ENCODE measurements around the gene DNAJC19. TPM values are rescaled to one million over a fixed set of nuclear protein-coding genes. Genes with fewer than 3 reads are reported as not detected.

The DNAJC19 gene
- total RNA-seq, 1 donor from 2014 or later, result 62.2 TPM

DNA sequence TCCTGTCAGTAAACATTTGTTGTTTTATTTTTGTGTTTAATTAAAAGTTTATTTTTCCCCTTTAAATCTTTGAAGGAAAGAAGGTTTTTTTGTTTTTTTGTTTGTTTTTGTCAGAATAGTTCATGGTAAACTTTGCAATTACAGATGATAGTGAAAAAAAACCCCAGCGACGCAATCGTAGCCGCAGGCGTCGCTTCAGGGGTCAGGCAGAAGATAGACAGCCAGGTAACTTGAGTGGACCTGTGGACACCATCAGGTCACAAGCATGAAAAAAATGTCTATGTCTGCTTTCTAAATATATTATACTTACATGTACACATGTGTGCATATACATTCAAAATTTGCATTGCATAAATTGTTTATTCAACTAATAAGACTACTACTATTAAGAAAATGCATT, 18.6 kb downstream of the DNAJC19 start:
- intact Hi-C loops (cut with DNase I), result no loop called here
- no peak for DNase-seq (ENCODE audit: low spot score)

DNA sequence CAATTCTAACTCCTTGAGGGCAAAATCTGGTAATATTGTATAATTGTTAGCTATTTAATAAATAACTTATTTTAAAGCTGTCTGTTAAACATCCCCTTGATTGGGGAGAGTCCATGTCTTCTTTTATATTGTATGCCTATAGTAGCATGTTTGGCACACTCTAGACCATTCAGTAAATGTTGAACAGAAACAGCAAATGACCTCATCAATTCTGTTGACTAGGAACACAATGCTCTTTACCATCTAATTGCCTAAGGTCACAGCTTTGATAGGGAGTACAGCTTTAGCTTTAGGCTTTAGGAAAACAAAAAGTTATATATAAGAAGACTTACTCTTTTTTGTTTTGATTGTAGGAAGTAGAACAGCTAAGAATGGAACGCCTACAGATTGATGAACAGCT, 27.0 kb downstream of the DNAJC19 start:
- intact Hi-C loops (cut with DNase I), result no loop called here

DNA sequence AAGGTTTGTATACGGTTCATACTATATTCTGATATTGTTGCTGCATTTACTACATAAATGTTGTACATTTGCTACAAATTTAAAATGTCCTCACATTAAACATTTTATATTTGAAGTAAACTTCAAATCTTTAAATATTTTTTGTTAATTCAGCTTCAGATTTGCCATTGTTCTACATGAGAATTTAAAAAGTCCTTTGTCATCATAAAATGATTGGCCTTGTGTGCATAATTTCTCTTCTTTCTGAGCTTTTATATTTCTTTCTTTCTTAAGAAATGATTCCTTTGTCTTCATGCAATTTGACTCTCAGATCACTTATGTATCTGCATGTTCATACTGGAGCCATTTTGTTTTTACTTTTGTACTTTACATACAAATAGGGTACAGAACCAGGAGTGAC, 28.0 kb downstream of the DNAJC19 start:
- intact Hi-C loops (cut with DNase I), result no loop called here
- DNase-seq (ENCODE audit: low spot score), result no peak

More for the DNA sequence above, 27.0 kb downstream of the DNAJC19 start:
- no peak for DNase-seq (ENCODE audit: low spot score)

DNA sequence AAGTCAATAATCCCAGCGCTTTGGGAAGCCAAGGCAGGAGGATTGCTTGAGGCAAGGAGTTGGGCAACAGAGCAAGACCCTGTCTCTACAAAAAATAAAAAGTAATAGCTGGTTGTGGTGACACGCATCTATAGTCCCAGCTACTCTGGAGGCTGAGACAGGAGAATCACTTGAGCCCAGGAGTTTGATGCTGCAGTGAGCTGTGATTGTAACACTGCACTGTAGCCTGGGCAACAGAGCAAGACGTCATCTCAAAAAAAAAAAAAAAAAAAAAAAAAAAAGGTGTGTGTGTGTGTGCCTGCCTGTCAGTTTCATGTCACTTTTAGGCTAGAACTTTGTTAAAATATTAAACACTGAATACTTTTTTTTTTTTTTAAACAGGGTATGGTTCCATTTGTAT, 28.4 kb downstream of the DNAJC19 start:
- DNase-seq (ENCODE audit: low spot score), result no peak
- intact Hi-C loops (cut with DNase I), result no loop called here

DNA sequence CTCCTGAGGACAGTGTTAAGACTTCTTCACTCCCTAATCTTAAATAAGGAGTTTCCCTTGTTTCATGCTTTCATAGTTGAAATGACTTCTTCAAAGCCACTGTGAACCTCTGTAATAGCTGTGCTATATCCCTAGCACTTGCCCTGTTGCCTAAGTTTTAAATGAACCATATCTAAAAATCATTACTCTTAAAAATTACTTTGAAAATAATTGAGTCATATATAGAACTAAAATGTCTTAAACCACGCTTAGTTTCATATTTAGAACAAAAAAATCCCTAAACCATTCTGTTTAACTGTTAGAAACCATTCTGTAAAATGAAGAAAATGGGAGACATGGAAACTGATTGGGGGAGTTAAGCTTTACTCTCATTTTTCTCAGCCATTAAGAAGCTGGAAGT, 29.8 kb downstream of the DNAJC19 start:
- intact Hi-C loops (cut with DNase I), result no loop called here
- DNase-seq (ENCODE audit: low spot score), result no peak

DNA sequence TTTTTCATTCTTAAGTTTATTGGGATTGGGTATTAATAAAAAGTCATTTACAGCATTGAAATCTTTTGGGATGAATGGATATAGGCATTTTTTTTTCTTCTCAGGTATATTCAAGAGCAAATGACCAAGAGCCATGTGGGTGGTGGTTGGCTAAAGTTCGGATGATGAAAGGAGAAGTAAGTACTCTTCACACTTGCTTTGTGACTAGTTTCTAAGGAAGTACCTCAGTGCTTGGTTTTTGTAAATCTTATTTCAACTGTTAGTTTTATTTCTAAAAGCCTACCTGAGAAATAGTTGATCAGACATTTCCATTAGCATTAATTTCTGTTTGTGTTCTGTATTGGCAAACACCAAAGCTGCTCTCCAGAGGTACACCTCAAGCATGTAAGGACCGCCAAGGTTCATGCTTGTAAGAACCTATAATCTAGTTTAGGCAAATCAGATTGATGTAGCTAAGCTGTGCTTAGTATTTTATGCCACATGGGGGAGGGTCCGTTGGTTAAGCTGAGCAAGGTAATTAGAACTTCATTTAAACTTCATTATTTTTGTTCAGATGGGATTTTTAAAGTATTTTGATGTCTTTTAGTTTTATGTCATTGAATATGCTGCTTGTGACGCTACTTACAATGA, 41.7 kb downstream of the DNAJC19 start:
- intact Hi-C loops (cut with DNase I), result no loop called here
- no peak for DNase-seq (ENCODE audit: low spot score)

DNA sequence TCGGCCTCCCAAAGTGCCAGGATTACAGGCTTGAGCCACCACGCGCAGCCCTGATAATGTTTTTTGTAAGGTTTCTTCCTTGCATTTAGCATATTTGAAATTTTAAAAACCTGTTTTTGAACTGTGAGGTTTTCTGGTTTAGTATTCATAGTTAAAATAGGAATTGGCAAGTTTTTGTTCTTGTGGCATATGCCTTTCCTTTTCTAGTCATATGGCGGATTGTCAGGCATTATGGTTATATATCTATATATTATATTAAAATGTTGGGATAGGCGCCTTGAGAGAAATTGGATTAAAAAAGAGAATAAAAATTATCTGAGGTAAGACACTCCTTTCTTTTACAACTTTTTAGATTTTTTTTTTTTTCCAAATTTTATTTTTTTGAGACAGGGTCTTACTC, 48.7 kb downstream of the DNAJC19 start:
- intact Hi-C loops (cut with DNase I), result no loop called here
- no peak for DNase-seq (ENCODE audit: low spot score)

DNA sequence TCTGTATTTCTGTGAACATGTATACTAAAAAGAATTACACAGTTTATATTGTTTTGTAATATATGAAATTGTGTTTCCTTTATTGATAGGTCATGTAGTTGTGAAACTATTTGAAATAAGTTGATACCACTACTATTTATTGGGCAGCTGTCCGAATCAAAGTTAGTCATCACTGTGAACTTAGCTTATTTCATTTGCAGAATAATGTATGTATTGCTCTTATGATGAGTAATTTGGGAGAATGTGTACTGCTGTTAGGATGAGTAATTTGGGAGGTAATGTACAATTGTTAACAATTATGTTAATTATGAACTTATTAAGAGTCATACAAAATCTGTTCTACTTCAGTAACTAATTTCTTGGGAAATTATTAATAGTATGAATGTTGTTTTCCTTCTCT, 54.9 kb downstream of the DNAJC19 start:
- DNase-seq (ENCODE audit: low spot score), result no peak
- intact Hi-C loops (cut with DNase I), result no loop called here

Other genes starting within 250 kb of the DNAJC19 start
- 205 TPM for gene FXR1, start 77.1 kb downstream of the DNAJC19 start, total RNA-seq

Data from cardiac septum (tissue), 1 donor.